ENCODE measurements around the gene MLLT3.

The MLLT3 gene

GRCh38 chr9:20618361-20618802 lies 3.9 kb downstream of the MLLT3 start:
- no peaks in the 10 kb centered on the region for H3K36me3 Mint-ChIP-seq (ENCODE audit: low read depth)
- H3K4me3 Mint-ChIP-seq = peak overlapping the region; percentile 91 to 100 (median 97)
- peaks cover 23% of the 10 kb centered on the region for H3K4me1 Mint-ChIP-seq
- peaks cover 37% of the 10 kb centered on the region for H3K27me3 Mint-ChIP-seq (ENCODE audit: low read depth)
- H3K27ac Mint-ChIP-seq = peak overlapping the region in 1 of 3 experiments; percentile 5
- no peaks in the 10 kb centered on the region for H3K9me3 Mint-ChIP-seq
- no peak for TF ChIP-seq CTCF (IDR thresholded peaks at IDR 0.05; ENCODE audit: unreplicated experiment in 3 of 3)

- Mint-ChIP-seq H3K27ac (no peak overlapping the region), H3K27me3 (ENCODE audit: low read depth) (peaks cover 26% of the 10 kb centered on the region), H3K36me3 (ENCODE audit: low read depth) (no peaks in the 10 kb centered on the region), H3K9me3 (no peaks in the 10 kb centered on the region), H3K4me3 (no peak overlapping the region), H3K4me1 (peaks cover 27% of the 10 kb centered on the region)
- no peak for TF ChIP-seq CTCF (IDR thresholded peaks at IDR 0.05; ENCODE audit: unreplicated experiment in 3 of 3)
These were observed 5.5 kb downstream of the MLLT3 start for GRCh38 chr9:20616808-20617207.

- Mint-ChIP-seq H3K36me3 (ENCODE audit: low read depth) (no peaks in the 10 kb centered on the region), H3K4me3 (no peak overlapping the region), H3K9me3 (no peaks in the 10 kb centered on the region), H3K4me1 (peaks cover 34% of the 10 kb centered on the region), H3K27ac (no peak overlapping the region), H3K27me3 (ENCODE audit: low read depth) (peaks cover 16% of the 10 kb centered on the region)
- no peak for TF ChIP-seq CTCF (IDR thresholded peaks at IDR 0.05; ENCODE audit: unreplicated experiment in 3 of 3)
These were observed 7.6 kb downstream of the MLLT3 start for GRCh38 chr9:20614602-20615216.

- Mint-ChIP-seq H3K27ac (peak overlapping the region in 2 of 3 experiments; percentile 27 to 57), H3K36me3 (ENCODE audit: low read depth) (no peaks in the 10 kb centered on the region), H3K9me3 (no peaks in the 10 kb centered on the region), H3K4me3 (no peak overlapping the region), H3K27me3 (ENCODE audit: low read depth) (no peaks in the 10 kb centered on the region), H3K4me1 (peaks cover 22% of the 10 kb centered on the region)
- peak; percentile 37 to 49 (median 41) for TF ChIP-seq CTCF (IDR thresholded peaks at IDR 0.05; ENCODE audit: unreplicated experiment in 3 of 3)
These were observed 10.5 kb downstream of the MLLT3 start for GRCh38 chr9:20611691-20612287.

GRCh38 chr9:20610591-20610990 lies 11.7 kb downstream of the MLLT3 start:
- TF ChIP-seq CTCF (IDR thresholded peaks at IDR 0.05; ENCODE audit: unreplicated experiment in 3 of 3) = no peak
- H3K9me3 Mint-ChIP-seq = no peaks in the 10 kb centered on the region
- H3K4me3 Mint-ChIP-seq = no peak overlapping the region
- no peaks in the 10 kb centered on the region for H3K27me3 Mint-ChIP-seq (ENCODE audit: low read depth)
- peaks cover 31% of the 10 kb centered on the region for H3K4me1 Mint-ChIP-seq
- peak overlapping the region in 1 of 3 experiments; percentile 27 for H3K27ac Mint-ChIP-seq
- no peaks in the 10 kb centered on the region for H3K36me3 Mint-ChIP-seq (ENCODE audit: low read depth)

GRCh38 chr9:20608582-20608981 lies 13.7 kb downstream of the MLLT3 start:
- no peaks in the 10 kb centered on the region for H3K36me3 Mint-ChIP-seq (ENCODE audit: low read depth)
- no peaks in the 10 kb centered on the region for H3K9me3 Mint-ChIP-seq
- H3K4me1 Mint-ChIP-seq = peaks cover 41% of the 10 kb centered on the region
- H3K4me3 Mint-ChIP-seq = no peak overlapping the region
- no peak for TF ChIP-seq CTCF (IDR thresholded peaks at IDR 0.05; ENCODE audit: unreplicated experiment in 3 of 3)
- H3K27ac Mint-ChIP-seq = no peak overlapping the region
- H3K27me3 Mint-ChIP-seq (ENCODE audit: low read depth) = no peaks in the 10 kb centered on the region

Measured in nephron (organoid).